Trophoblast cell (in vitro differentiated cells and primary cell): ENCODE measurements around the gene WFS1.
A peak's percentile ranks its signal among the peaks of the same experiment; 100 is the strongest.

ENCODE experiments used
- DNase-seq, 2 donors: peaks; one replicate each; pipeline ENCODE4 v3.0.0-alpha.2; 2016
- H2AFZ ChIP-seq: 2 replicates; pipeline ENCODE4 v1.6.1; 2013; ENCODE audit warnings: low read length, moderate library complexity, mild to moderate bottlenecking; ENCODE audit not compliant: insufficient read depth, poor library complexity
- H2AK5ac ChIP-seq: 2 replicates; pipeline ENCODE4 v1.6.1; 2013; ENCODE audit warnings: mild to moderate bottlenecking, low read length
- H2BK120ac ChIP-seq: 2 replicates; pipeline ENCODE4 v1.6.1; 2013; ENCODE audit warnings: low read length, mild to moderate bottlenecking, moderate library complexity; ENCODE audit not compliant: insufficient read depth, poor library complexity
- H2BK12ac ChIP-seq: 2 replicates; pipeline ENCODE4 v1.6.1; 2013; ENCODE audit warnings: mild to moderate bottlenecking, low read length, moderate library complexity
- H2BK5ac ChIP-seq: 2 replicates; pipeline ENCODE4 v1.6.1; 2013; ENCODE audit warnings: low read length, low read depth, moderate library complexity, mild to moderate bottlenecking; ENCODE audit not compliant: poor library complexity
- H3K14ac ChIP-seq: 2 replicates; pipeline ENCODE4 v1.6.1; 2013; ENCODE audit warnings: mild to moderate bottlenecking, low read length
- H3K18ac ChIP-seq: 2 replicates; pipeline ENCODE4 v1.6.1; 2013; ENCODE audit warnings: mild to moderate bottlenecking, low read length
- H3K23ac ChIP-seq: 2 replicates; pipeline ENCODE4 v1.6.1; 2013; ENCODE audit warnings: low read length
- H3K27ac ChIP-seq: 2 replicates; pipeline ENCODE4 v1.5.1; 2013; ENCODE audit warnings: low read depth, mild to moderate bottlenecking, inconsistent platforms, low read length, moderate library complexity
- H3K27me3 ChIP-seq: 2 replicates; pipeline ENCODE4 v1.6.1; 2013; ENCODE audit warnings: inconsistent platforms, mild to moderate bottlenecking, low read length, moderate library complexity; ENCODE audit not compliant: insufficient read depth
- H3K36me3 ChIP-seq, 2 experiments: 1 replicate in 1 of 2; 2 replicates in 1 of 2; pipeline ENCODE4 v1.6.1; 2013; ENCODE audit warnings: low read length in 2 of 2, mild to moderate bottlenecking in 2 of 2, moderate library complexity in 1 of 2; ENCODE audit not compliant: insufficient read depth in 2 of 2, control insufficient read depth in 1 of 2
- H3K4ac ChIP-seq: 2 replicates; pipeline ENCODE4 v1.6.1; 2013; ENCODE audit warnings: low read depth, mild to moderate bottlenecking, low read length, moderate library complexity
- H3K4me1 ChIP-seq, 2 experiments: 1 replicate in 1 of 2; 2 replicates in 1 of 2; pipeline ENCODE4 v1.6.1; 2013; ENCODE audit warnings: low read length in 2 of 2, mild to moderate bottlenecking in 2 of 2, moderate library complexity in 1 of 2; ENCODE audit not compliant: insufficient read depth in 2 of 2, control insufficient read depth in 1 of 2
- H3K4me2 ChIP-seq: 2 replicates; pipeline ENCODE4 v1.6.1; 2013; ENCODE audit warnings: inconsistent platforms, mild to moderate bottlenecking, low read length, moderate library complexity
- H3K4me3 ChIP-seq: 2 replicates; pipeline ENCODE4 v1.5.1; 2013; ENCODE audit warnings: mild to moderate bottlenecking, low read depth, low read length, inconsistent platforms
- H3K79me1 ChIP-seq: one replicate; pipeline ENCODE4 v1.6.1; 2013; ENCODE audit warnings: low read length
- H3K79me2 ChIP-seq: 2 replicates; pipeline ENCODE4 v1.6.1; 2013; ENCODE audit warnings: low read length, mild to moderate bottlenecking; ENCODE audit not compliant: control insufficient read depth, insufficient read depth, poor library complexity
- H3K9ac ChIP-seq: 2 replicates; pipeline ENCODE4 v1.6.1; 2013; ENCODE audit warnings: mild to moderate bottlenecking, low read length
- H3K9me3 ChIP-seq: 2 replicates; pipeline ENCODE4 v1.6.1; 2013; ENCODE audit warnings: low read depth, mild to moderate bottlenecking, control low read depth, inconsistent platforms, low read length; ENCODE audit not compliant: insufficient read depth
- H4K12ac ChIP-seq: 2 replicates; pipeline ENCODE4 v1.6.1; 2013; ENCODE audit warnings: low read depth, mild to moderate bottlenecking, low read length, moderate library complexity
- H4K8ac ChIP-seq: 2 replicates; pipeline ENCODE4 v1.6.1; 2013; ENCODE audit warnings: low read depth, mild to moderate bottlenecking, low read length, moderate library complexity
- H4K91ac ChIP-seq: one replicate; pipeline ENCODE4 v1.6.1; 2013; ENCODE audit warnings: low read depth, mild to moderate bottlenecking, low read length, moderate library complexity
- WGBS: extraction: QIAGEN DNeasy Blood & Tissue Kit; methylation state at CpG from one replicate; pipeline ENCODE4 v1.1.7; 2013; ENCODE audit warnings: missing lambda C conversion rate; ENCODE audit not compliant: insufficient read length, insufficient coverage; ENCODE audit errors: extremely low coverage; 5-methylcytosine and 5-hydroxymethylcytosine counted together

The WFS1 gene

DNA sequence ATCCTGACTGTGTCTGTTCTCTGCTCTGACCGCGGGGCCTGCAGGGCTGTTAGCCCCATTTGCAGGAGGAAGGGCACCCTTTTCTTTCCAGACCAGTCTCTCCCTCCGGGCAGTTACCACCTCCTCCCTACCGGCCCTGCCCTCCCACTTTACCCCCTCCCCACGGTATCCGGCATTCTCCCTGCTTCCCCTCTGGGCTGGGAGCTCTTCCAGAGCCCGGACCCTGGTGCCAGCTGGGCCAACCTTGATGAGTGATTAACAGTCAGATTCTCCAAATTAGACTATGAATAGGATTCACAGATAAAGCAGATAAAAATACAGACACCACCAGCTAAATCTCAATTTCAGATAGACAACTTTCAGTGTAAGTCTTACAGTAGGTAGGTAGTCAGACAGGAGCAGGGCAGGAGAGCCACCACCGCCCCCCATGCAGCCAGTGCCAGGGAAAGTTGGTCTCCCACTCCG, 23.4 kb upstream of the WFS1 start:
- H2BK5ac ChIP-seq, result no peak overlapping the region
- H3K79me2 ChIP-seq, result no peaks in the 10 kb centered on the region
- no peak overlapping the region for H4K91ac ChIP-seq
- no peak overlapping the region for H2AFZ ChIP-seq
- DNase-seq, result no peak
- no peak overlapping the region for H3K4ac ChIP-seq
- H3K4me3 ChIP-seq, result no peak overlapping the region
- WGBS, result no CpG with 5 or more reads among the region's 9 CpGs
- no peaks in the 10 kb centered on the region for H3K4me1 ChIP-seq
- no peak overlapping the region for H2AK5ac ChIP-seq
- no peak overlapping the region for H3K18ac ChIP-seq
- no peak overlapping the region for H4K12ac ChIP-seq
- no peak overlapping the region for H3K4me2 ChIP-seq
- H3K9me3 ChIP-seq, result peaks cover 21% of the 10 kb centered on the region
- no peaks in the 10 kb centered on the region for H3K27me3 ChIP-seq
- H3K23ac ChIP-seq, result no peak overlapping the region
- H3K14ac ChIP-seq, result no peak overlapping the region
- no peak overlapping the region for H2BK120ac ChIP-seq
- no peak overlapping the region for H3K27ac ChIP-seq
- H3K36me3 ChIP-seq, result no peaks in the 10 kb centered on the region
- H3K79me1 ChIP-seq, result no peaks in the 10 kb centered on the region
- no peak overlapping the region for H2BK12ac ChIP-seq
- H3K9ac ChIP-seq, result no peak overlapping the region
- no peak overlapping the region for H4K8ac ChIP-seq

DNA sequence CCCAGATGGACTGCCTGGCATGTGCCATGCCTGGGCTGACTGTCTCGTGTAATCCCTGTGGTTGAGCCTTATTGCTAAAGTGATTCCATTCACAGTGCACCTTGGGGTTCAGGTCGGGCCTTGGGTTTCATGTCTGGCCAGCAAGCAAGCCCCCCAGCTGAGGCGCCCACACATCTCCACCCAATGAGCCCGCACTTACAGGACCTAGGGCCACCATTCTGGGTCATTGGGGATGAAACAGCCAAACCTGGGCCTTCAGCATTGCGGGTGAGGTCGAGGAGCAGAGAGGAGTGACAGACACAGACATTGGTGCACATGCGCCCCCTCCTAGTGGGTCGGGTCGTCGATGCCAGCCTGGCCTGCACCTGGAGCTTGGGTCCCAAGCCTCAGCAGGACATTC, 21.3 kb upstream of the WFS1 start:
- H3K4me1 ChIP-seq, result no peaks in the 10 kb centered on the region
- no CpG with 5 or more reads among the region's 10 CpGs for WGBS
- H3K9me3 ChIP-seq, result peaks cover 21% of the 10 kb centered on the region
- no peak overlapping the region for H3K18ac ChIP-seq
- no peak for DNase-seq
- H2AK5ac ChIP-seq, result no peak overlapping the region
- no peak overlapping the region for H3K27ac ChIP-seq
- H3K4ac ChIP-seq, result no peak overlapping the region
- no peak overlapping the region for H3K23ac ChIP-seq
- H3K9ac ChIP-seq, result no peak overlapping the region
- no peak overlapping the region for H2BK5ac ChIP-seq
- H3K14ac ChIP-seq, result no peak overlapping the region
- no peak overlapping the region for H4K91ac ChIP-seq
- no peaks in the 10 kb centered on the region for H3K79me1 ChIP-seq
- H3K4me3 ChIP-seq, result no peak overlapping the region
- H4K12ac ChIP-seq, result no peak overlapping the region
- H3K79me2 ChIP-seq, result no peaks in the 10 kb centered on the region
- H4K8ac ChIP-seq, result no peak overlapping the region
- no peak overlapping the region for H2AFZ ChIP-seq
- H3K4me2 ChIP-seq, result no peak overlapping the region
- H2BK12ac ChIP-seq, result no peak overlapping the region
- no peak overlapping the region for H2BK120ac ChIP-seq
- H3K27me3 ChIP-seq, result no peaks in the 10 kb centered on the region
- H3K36me3 ChIP-seq, result no peaks in the 10 kb centered on the region

DNA sequence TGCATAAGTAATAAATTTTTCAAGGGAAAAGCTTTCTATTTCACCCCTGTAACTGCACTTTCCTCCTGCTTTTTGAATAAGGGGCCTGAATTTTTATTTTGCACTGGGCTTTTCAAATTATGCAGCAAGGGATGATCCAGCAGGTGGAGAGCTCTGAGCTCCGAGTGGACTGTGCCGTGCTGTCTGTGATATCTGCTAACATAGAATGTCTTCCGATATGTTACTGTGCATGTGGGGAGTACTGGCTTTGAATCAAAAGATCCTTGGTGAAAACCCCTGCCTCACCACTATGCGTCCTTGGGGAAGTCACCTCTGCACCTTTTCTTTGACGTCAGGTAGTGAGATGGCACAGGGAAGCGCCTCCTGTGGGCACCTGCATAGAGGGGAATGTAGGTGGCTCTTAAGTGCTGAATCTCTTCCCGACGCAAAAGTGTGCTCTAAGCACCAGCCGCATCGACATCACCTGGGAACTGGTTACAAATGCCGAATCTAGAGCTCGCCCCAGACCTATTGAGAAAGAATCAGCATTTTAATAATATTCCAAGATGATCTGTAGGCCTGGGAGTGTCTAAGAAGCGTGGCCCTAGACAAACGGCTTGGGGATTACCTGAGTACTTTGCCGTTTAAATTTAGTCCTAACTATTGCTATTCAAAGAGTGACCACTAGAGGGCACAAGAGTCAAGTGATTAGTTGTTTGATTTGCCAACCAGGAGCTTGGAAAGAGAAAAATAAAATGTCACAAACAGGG, 19.2 kb upstream of the WFS1 start:
- Histone ChIP-seq H4K12ac (no peak overlapping the region), H3K4me1 (no peaks in the 10 kb centered on the region), H3K27me3 (no peaks in the 10 kb centered on the region), H3K4me3 (no peak overlapping the region), H2BK5ac (no peak overlapping the region), H3K27ac (no peak overlapping the region), H2AK5ac (no peak overlapping the region), H3K36me3 (no peaks in the 10 kb centered on the region), H3K9me3 (peaks cover 8% of the 10 kb centered on the region), H2BK120ac (no peak overlapping the region), H2BK12ac (no peak overlapping the region), H3K23ac (no peak overlapping the region), H3K79me2 (no peaks in the 10 kb centered on the region), H3K79me1 (no peaks in the 10 kb centered on the region), H2AFZ (no peak overlapping the region), H3K18ac (no peak overlapping the region), H3K4me2 (no peak overlapping the region), H3K4ac (no peak overlapping the region), H3K9ac (no peak overlapping the region), H4K91ac (no peak overlapping the region), H3K14ac (no peak overlapping the region), H4K8ac (no peak overlapping the region)
- WGBS, result no CpG with 5 or more reads among the region's 15 CpGs
- DNase-seq, result peak; percentile 31 to 95

DNA sequence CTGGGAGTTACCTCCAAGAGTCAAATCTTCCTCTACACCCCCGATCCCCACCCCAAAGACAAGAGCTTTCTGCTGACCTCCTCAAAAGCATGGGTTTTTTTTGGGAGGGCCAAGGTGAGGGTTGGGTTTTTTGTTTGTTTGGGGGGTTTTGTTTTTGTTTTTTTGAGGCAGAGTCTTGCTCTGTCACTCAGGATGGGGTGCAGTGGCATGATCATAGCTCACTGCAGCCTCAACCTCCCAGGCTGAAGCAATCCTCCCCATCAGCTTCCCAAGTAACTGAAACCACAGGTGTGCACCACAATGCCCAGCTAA, 18.7 kb upstream of the WFS1 start:
- no peak overlapping the region for H4K8ac ChIP-seq
- no peaks in the 10 kb centered on the region for H3K79me2 ChIP-seq
- H3K36me3 ChIP-seq, result no peaks in the 10 kb centered on the region
- no peak overlapping the region for H3K23ac ChIP-seq
- H2AFZ ChIP-seq, result no peak overlapping the region
- no peak overlapping the region for H2BK120ac ChIP-seq
- H3K27ac ChIP-seq, result no peak overlapping the region
- H3K4me2 ChIP-seq, result no peak overlapping the region
- H3K27me3 ChIP-seq, result no peaks in the 10 kb centered on the region
- H3K79me1 ChIP-seq, result no peaks in the 10 kb centered on the region
- no peak overlapping the region for H2BK5ac ChIP-seq
- H3K18ac ChIP-seq, result no peak overlapping the region
- H4K91ac ChIP-seq, result no peak overlapping the region
- H4K12ac ChIP-seq, result no peak overlapping the region
- H3K4me3 ChIP-seq, result no peak overlapping the region
- H3K9ac ChIP-seq, result no peak overlapping the region
- no peak for DNase-seq
- no peak overlapping the region for H2AK5ac ChIP-seq
- H3K14ac ChIP-seq, result no peak overlapping the region
- no CpG with 5 or more reads among the region's 1 CpG for WGBS
- peaks cover 3% of the 10 kb centered on the region for H3K9me3 ChIP-seq
- H3K4me1 ChIP-seq, result no peaks in the 10 kb centered on the region
- H2BK12ac ChIP-seq, result no peak overlapping the region
- H3K4ac ChIP-seq, result no peak overlapping the region
